Keratinocyte (primary cell): ENCODE data around the gene SIPA1L3. TPM values are rescaled to one million over a fixed set of nuclear protein-coding genes. Genes with fewer than 3 reads are reported as not detected.

Experiments used
- DNase-seq: peaks from one replicate; pipeline ENCODE4 v3.0.0-alpha.2; 2011; ENCODE audit warnings: low read depth, missing footprints, low spot score
- FAIRE-seq: peaks from 2 replicates; lab custom pipeline; 2011; peaks lifted over from hg19 to GRCh38; lab: Jason Lieb, UNC
- H2AFZ ChIP-seq: 2 replicates; pipeline ENCODE4 v1.6.0; 2012; ENCODE audit warnings: low read length, control low read depth, inconsistent platforms; ENCODE audit not compliant: control insufficient read depth
- H3K27ac ChIP-seq: 2 replicates; pipeline ENCODE4 v1.5.1; 2011; ENCODE audit warnings: low read length; ENCODE audit not compliant: control insufficient read depth, insufficient read depth
- H3K27me3 ChIP-seq: 3 replicates; pipeline ENCODE4 v1.6.0; 2011; ENCODE audit warnings: low read length; ENCODE audit not compliant: control insufficient read depth, insufficient read depth; ENCODE audit errors: extremely low read depth
- H3K36me3 ChIP-seq, 2 experiments: 2 replicates in 1 of 2; 3 replicates in 1 of 2; pipeline ENCODE4 v1.5.1; 2011; ENCODE audit warnings: low read length in 2 of 2, mild to moderate bottlenecking in 1 of 2; ENCODE audit not compliant: control insufficient read depth in 2 of 2, insufficient read depth in 2 of 2; ENCODE audit errors: extremely low read depth in 1 of 2
- H3K4me1 ChIP-seq: 3 replicates; pipeline ENCODE4 v1.5.1; 2011; ENCODE audit warnings: low read length; ENCODE audit not compliant: control insufficient read depth, insufficient read depth; ENCODE audit errors: extremely low read depth
- H3K4me2 ChIP-seq: 3 replicates; pipeline ENCODE4 v1.6.0; 2011; ENCODE audit warnings: low read depth, low read length; ENCODE audit not compliant: control insufficient read depth, insufficient read depth; ENCODE audit errors: extremely low read depth
- H3K4me3 ChIP-seq, 3 experiments: fragments of 200-600 bp in 1 of 3; sonication (generic) in 1 of 3; 2 replicates in 2 of 3; 3 replicates in 1 of 3; pipeline ENCODE4 v1.5.1; 2011 to 2016; ENCODE audit warnings: low read length in 3 of 3, mild to moderate bottlenecking in 3 of 3, control low read depth in 2 of 3, inconsistent platforms in 1 of 3, low read depth in 1 of 3, mixed read lengths in 1 of 3, mixed run types in 1 of 3, moderate library complexity in 1 of 3; ENCODE audit not compliant: control insufficient read depth in 2 of 3, insufficient read depth in 2 of 3; ENCODE audit errors: extremely low read depth in 1 of 3
- H3K79me2 ChIP-seq: 2 replicates; pipeline ENCODE4 v1.6.0; 2012; ENCODE audit warnings: low read length; ENCODE audit not compliant: control insufficient read depth, insufficient read depth
- H3K9ac ChIP-seq: 3 replicates; pipeline ENCODE4 v1.6.0; 2011; ENCODE audit warnings: low read length; ENCODE audit not compliant: control insufficient read depth, insufficient read depth; ENCODE audit errors: extremely low read depth
- H3K9me1 ChIP-seq: 3 replicates; pipeline ENCODE4 v1.6.0; 2011; ENCODE audit warnings: low read length; ENCODE audit not compliant: control insufficient read depth, insufficient read depth; ENCODE audit errors: extremely low read depth
- H3K9me3 ChIP-seq: 2 replicates; pipeline ENCODE4 v1.5.1; 2012; ENCODE audit warnings: low read depth, low read length; ENCODE audit not compliant: control insufficient read depth
- H4K20me1 ChIP-seq: 3 replicates; pipeline ENCODE4 v1.6.0; 2011; ENCODE audit warnings: low read length; ENCODE audit not compliant: control insufficient read depth, insufficient read depth; ENCODE audit errors: extremely low read depth
- CTCF ChIP-seq, 3 experiments: IDR thresholded peaks in 1 of 3; conservative IDR thresholded peaks in 1 of 3; optimal IDR thresholded peaks in 1 of 3; 2 replicates in 2 of 3; 3 replicates in 1 of 3; pipeline versions ENCODE3 to v1.5.1; 2011; ENCODE audit warnings: low read length in 3 of 3, mild to moderate bottlenecking in 3 of 3, moderate library complexity in 2 of 3, control low read depth in 1 of 3, inconsistent platforms in 1 of 3; ENCODE audit not compliant: insufficient read depth in 2 of 3; ENCODE audit errors: extremely low read depth in 1 of 3
- EZH2 ChIP-seq: IDR thresholded peaks from one replicate; pipeline ENCODE4 v1.6.1; 2012; ENCODE audit warnings: inconsistent platforms, mild to moderate bottlenecking, low read length, moderate library complexity
- dilution Hi-C: fragments of 300-500 bp; cut with MboI; formaldehyde crosslinking; loops from one replicate; pipeline ENCODE4 v1.7.0; 2020; ENCODE audit warnings: low sequenced_read_pairs; ENCODE audit not compliant: extremely low pct_ligation_motif_present
- polyA plus RNA-seq, 5 experiments: library from polyadenylated mRNA; depleted of rRNA in 3 of 5; stranded (reverse) in 3 of 5; stranded (forward) in 1 of 5; unstranded in 1 of 5; fragments of >200 nt; gene quantifications; 1 replicate in 1 of 5; 2 replicates in 3 of 5; 3 replicates in 1 of 5; pipeline versions ENCODE4 v1.2.1 to v1.2.3, GENCODE V29; 2011 to 2012; ENCODE audit warnings: missing spikeins in 2 of 5, low read depth in 1 of 5, low replicate concordance in 1 of 5

SIPA1L3 gene
- polyA plus RNA-seq, 1 donor (not counting 4 experiments of a cell fraction or from before 2014, with no cell fraction given), result 8.0 TPM

GRCh38 chr19:37946132-37946531 is 39.1 kb downstream of the SIPA1L3 start:
- Histone ChIP-seq H3K36me3 (peaks cover 0 to 6% of the 10 kb centered on the region in 2 experiments), H3K4me2 (no peak overlapping the region), H4K20me1 (no peaks in the 10 kb centered on the region), H3K9me3 (no peaks in the 10 kb centered on the region), H2AFZ (no peak overlapping the region), H3K79me2 (peaks cover 13% of the 10 kb centered on the region), H3K9me1 (no peaks in the 10 kb centered on the region), H3K4me1 (no peaks in the 10 kb centered on the region), H3K4me3 (no peak overlapping the region), H3K27me3 (no peaks in the 10 kb centered on the region), H3K9ac (no peak overlapping the region), H3K27ac (no peak overlapping the region)
- TF ChIP-seq CTCF (optimal IDR thresholded peaks at IDR 0.05 in 1 of 3, IDR thresholded peaks at IDR 0.05 in 1 of 3, conservative IDR thresholded peaks at IDR 0.05 in 1 of 3; ENCODE audit: extremely low read depth in 1 of 3, insufficient read depth in 2 of 3, low read length in 3 of 3) (no peak), EZH2 (no peak)
- no peak for FAIRE-seq
- no peak for DNase-seq
- dilution Hi-C loops, result no loop called here

GRCh38 chr19:37947778-37948177 is 40.8 kb downstream of the SIPA1L3 start:
- TF ChIP-seq EZH2, result no peak
- TF ChIP-seq CTCF (optimal IDR thresholded peaks at IDR 0.05 in 1 of 3, IDR thresholded peaks at IDR 0.05 in 1 of 3, conservative IDR thresholded peaks at IDR 0.05 in 1 of 3; ENCODE audit: extremely low read depth in 1 of 3, insufficient read depth in 2 of 3, low read length in 3 of 3), result no peak
- Histone ChIP-seq H2AFZ (no peak overlapping the region), H3K9me1 (no peaks in the 10 kb centered on the region), H3K4me3 (no peak overlapping the region), H3K27me3 (no peaks in the 10 kb centered on the region), H3K27ac (no peak overlapping the region), H3K9me3 (no peaks in the 10 kb centered on the region), H4K20me1 (no peaks in the 10 kb centered on the region), H3K36me3 (peaks cover 0 to 6% of the 10 kb centered on the region in 2 experiments), H3K9ac (no peak overlapping the region), H3K4me1 (no peaks in the 10 kb centered on the region), H3K4me2 (no peak overlapping the region), H3K79me2 (peaks cover 13% of the 10 kb centered on the region)
- DNase-seq (no peak), FAIRE-seq (no peak)
- dilution Hi-C loops, result no loop called here
